Gastrocnemius medialis (tissue), 4 donors: ENCODE measurements around the gene SPG21. TPM values are rescaled to one million over a fixed set of nuclear protein-coding genes. Genes with fewer than 3 reads are reported as not detected.

Experiments used
- ATAC-seq, 2 donors: fragments of 150-250 bp; one replicate each; pipeline ENCODE4 v1.9.1; 2016
- DNase-seq, 2 donors: peaks; one replicate each; pipeline ENCODE4 v3.0.0-alpha.2; 2019
- H3K27ac ChIP-seq, 4 donors: fragments of 200-600 bp; sonication (generic); 1 replicate in 1 of 4; 2 replicates in 3 of 4; pipeline ENCODE4 v1.5.1; 2016 to 2018; ENCODE audit warnings: mild to moderate bottlenecking in 2 of 4, moderate library complexity in 1 of 4
- H3K27me3 ChIP-seq, 3 donors: fragments of 200-600 bp; sonication (generic) in 2 of 3; 1 replicate in 1 of 3; 2 replicates in 2 of 3; pipeline versions ENCODE4 v1.5.1 to v1.6.0; 2016 to 2019; ENCODE audit warnings: mild to moderate bottlenecking in 1 of 3, moderate library complexity in 1 of 3
- H3K36me3 ChIP-seq, 2 donors: fragments of 200-600 bp; sonication (generic) in 1 of 2; one replicate each; pipeline ENCODE4 v1.5.1; 2017 to 2018
- H3K4me1 ChIP-seq, 2 donors: fragments of 200-600 bp; sonication (generic) in 1 of 2; one replicate each; pipeline ENCODE4 v1.5.1; 2016 to 2017; ENCODE audit warnings: mild to moderate bottlenecking in 2 of 2
- H3K4me3 ChIP-seq, 4 donors: fragments of 200-600 bp; sonication (generic) in 3 of 4; 1 replicate in 1 of 4; 2 replicates in 3 of 4; pipeline ENCODE4 v1.5.1; 2016 to 2019; ENCODE audit warnings: mild to moderate bottlenecking in 2 of 4
- H3K9me3 ChIP-seq, 3 donors: fragments of 200-600 bp; sonication (generic) in 2 of 3; 1 replicate in 1 of 3; 2 replicates in 2 of 3; pipeline ENCODE4 v1.5.1; 2016 to 2019
- CTCF ChIP-seq, 5 experiments: fragments of 450-650 bp in 3 of 5; fragments of 200-600 bp in 2 of 5; sonication (generic) in 2 of 5; IDR thresholded peaks in 4 of 5; conservative IDR thresholded peaks in 1 of 5; 1 replicate in 4 of 5; 2 replicates in 1 of 5; pipeline ENCODE4 v1.5.1; 2016 to 2019; ENCODE audit warnings: antibody characterized with exemption in 5 of 5, mild to moderate bottlenecking in 3 of 5, moderate library complexity in 3 of 5
- POLR2A ChIP-seq, 2 donors: fragments of 450-650 bp; IDR thresholded peaks; one replicate each; pipeline ENCODE4 v1.6.1; 2017; ENCODE audit warnings: antibody characterized with exemption in 2 of 2, mild to moderate bottlenecking in 2 of 2, moderate library complexity in 2 of 2
- in situ Hi-C, 4 donors: fragments of 200-750 bp; cut with MboI; loops; one replicate each; pipeline versions ENCODE4 v1.15.0 to v1.8.0; 2017; ENCODE audit warnings: low sequenced_read_pairs in 4 of 4
- intact Hi-C: fragments of 100-400 bp; cut with DNase I; formaldehyde crosslinking; loops from one replicate; pipeline ENCODE4 v1.15.1; 2023; ENCODE audit warnings: low total_unique reads
- total RNA-seq, 4 donors: library from RNA; depleted of rRNA; stranded (reverse); fragments of >200 nt; gene quantifications; one replicate each; pipeline versions ENCODE4 v1.1.0 to v1.2.3, GENCODE V29; 2016

Gene SPG21
- total RNA-seq, 4 donors from 2014 or later: 61.9 to 84.4 (median 72.5) TPM

- H3K9me3 ChIP-seq: no peaks in the 10 kb centered on the region
- no peak for DNase-seq
- H3K4me3 ChIP-seq: no peak overlapping the region
- H3K27ac ChIP-seq: no peak overlapping the region
- no peaks in the 10 kb centered on the region for H3K36me3 ChIP-seq
- H3K27me3 ChIP-seq: no peaks in the 10 kb centered on the region
- intact Hi-C loops (no loop called here), in situ Hi-C loops (no loop called here)
- no peak for ATAC-seq
- no peaks in the 10 kb centered on the region for H3K4me1 ChIP-seq
- TF ChIP-seq POLR2A (IDR thresholded peaks at IDR 0.05): no peak
- no peak for TF ChIP-seq CTCF (IDR thresholded peaks at IDR 0.05 in 4 of 5, conservative IDR thresholded peaks at IDR 0.05 in 1 of 5)
Observed at GRCh38 chr15:64948916-64949315, 40.8 kb downstream of the SPG21 start.

GRCh38 chr15:64947211-64947610 lies 42.5 kb downstream of the SPG21 start:
- H3K4me1 ChIP-seq: no peaks in the 10 kb centered on the region
- no peak overlapping the region for H3K4me3 ChIP-seq
- no peak overlapping the region for H3K27ac ChIP-seq
- H3K9me3 ChIP-seq: no peaks in the 10 kb centered on the region
- intact Hi-C loops: no loop called here
- ATAC-seq (no peak), DNase-seq (no peak)
- H3K27me3 ChIP-seq: no peaks in the 10 kb centered on the region
- in situ Hi-C loops: no loop called here
- TF ChIP-seq CTCF (IDR thresholded peaks at IDR 0.05 in 4 of 5, conservative IDR thresholded peaks at IDR 0.05 in 1 of 5) (no peak), POLR2A (IDR thresholded peaks at IDR 0.05) (no peak)
- H3K36me3 ChIP-seq: no peaks in the 10 kb centered on the region

GRCh38 chr15:64944961-64945360 lies 44.8 kb downstream of the SPG21 start:
- in situ Hi-C loops: no loop called here
- DNase-seq (no peak), ATAC-seq (no peak)
- Histone ChIP-seq H3K4me1 (no peaks in the 10 kb centered on the region), H3K4me3 (no peak overlapping the region), H3K27ac (no peak overlapping the region), H3K36me3 (no peaks in the 10 kb centered on the region), H3K9me3 (no peaks in the 10 kb centered on the region), H3K27me3 (no peaks in the 10 kb centered on the region)
- TF ChIP-seq CTCF (IDR thresholded peaks at IDR 0.05 in 4 of 5, conservative IDR thresholded peaks at IDR 0.05 in 1 of 5) (no peak), POLR2A (IDR thresholded peaks at IDR 0.05) (no peak)
- intact Hi-C loops: no loop called here

GRCh38 chr15:64943512-64944225 lies 46.0 kb downstream of the SPG21 start:
- Histone ChIP-seq H3K36me3 (no peaks in the 10 kb centered on the region), H3K4me1 (no peaks in the 10 kb centered on the region), H3K9me3 (no peaks in the 10 kb centered on the region), H3K4me3 (no peak overlapping the region), H3K27me3 (no peaks in the 10 kb centered on the region), H3K27ac (no peak overlapping the region)
- no peak for DNase-seq
- intact Hi-C loops (no loop called here), in situ Hi-C loops (no loop called here)
- TF ChIP-seq POLR2A (IDR thresholded peaks at IDR 0.05) (no peak), CTCF (IDR thresholded peaks at IDR 0.05 in 4 of 5, conservative IDR thresholded peaks at IDR 0.05 in 1 of 5) (no peak)
- ATAC-seq: no peak

GRCh38 chr15:64942356-64942755 lies 47.4 kb downstream of the SPG21 start:
- intact Hi-C loops: no loop called here
- ATAC-seq: no peak
- no peaks in the 10 kb centered on the region for H3K36me3 ChIP-seq
- DNase-seq: no peak
- no peaks in the 10 kb centered on the region for H3K9me3 ChIP-seq
- no peak for TF ChIP-seq POLR2A (IDR thresholded peaks at IDR 0.05)
- TF ChIP-seq CTCF (IDR thresholded peaks at IDR 0.05 in 4 of 5, conservative IDR thresholded peaks at IDR 0.05 in 1 of 5): no peak
- no peak overlapping the region for H3K27ac ChIP-seq
- no peaks in the 10 kb centered on the region for H3K4me1 ChIP-seq
- in situ Hi-C loops: no loop called here
- no peaks in the 10 kb centered on the region for H3K27me3 ChIP-seq
- H3K4me3 ChIP-seq: no peak overlapping the region
